ENCODE measurements around the gene SKAP2. TPM values are rescaled to one million over a fixed set of nuclear protein-coding genes. Genes with fewer than 3 reads are reported as not detected.

Gene SKAP2
- polyA plus RNA-seq, 1 of the 3 experiments (the other 2 are of a cell fraction) = 0.69 TPM

DNA sequence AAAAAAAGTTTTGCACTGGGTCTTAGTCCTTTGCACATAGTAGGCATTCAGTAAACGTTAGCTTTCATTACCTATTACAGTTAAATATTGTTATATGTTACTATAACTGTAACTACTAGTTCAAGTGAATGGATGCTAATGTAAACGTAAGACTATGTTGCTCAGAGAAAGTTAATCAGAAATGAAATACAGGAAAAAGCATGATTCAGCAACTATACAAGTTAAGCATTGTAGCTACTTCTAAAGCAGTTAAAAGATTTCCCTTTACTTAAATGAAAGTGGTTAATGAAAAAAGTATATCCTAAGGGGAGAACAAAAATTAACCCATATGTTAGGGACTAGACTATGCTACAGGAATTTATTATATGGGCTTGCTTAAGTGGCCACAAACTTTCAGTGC lies 121.2 kb downstream of the SKAP2 start (continued):
- TF ChIP-seq, protein P1, sequence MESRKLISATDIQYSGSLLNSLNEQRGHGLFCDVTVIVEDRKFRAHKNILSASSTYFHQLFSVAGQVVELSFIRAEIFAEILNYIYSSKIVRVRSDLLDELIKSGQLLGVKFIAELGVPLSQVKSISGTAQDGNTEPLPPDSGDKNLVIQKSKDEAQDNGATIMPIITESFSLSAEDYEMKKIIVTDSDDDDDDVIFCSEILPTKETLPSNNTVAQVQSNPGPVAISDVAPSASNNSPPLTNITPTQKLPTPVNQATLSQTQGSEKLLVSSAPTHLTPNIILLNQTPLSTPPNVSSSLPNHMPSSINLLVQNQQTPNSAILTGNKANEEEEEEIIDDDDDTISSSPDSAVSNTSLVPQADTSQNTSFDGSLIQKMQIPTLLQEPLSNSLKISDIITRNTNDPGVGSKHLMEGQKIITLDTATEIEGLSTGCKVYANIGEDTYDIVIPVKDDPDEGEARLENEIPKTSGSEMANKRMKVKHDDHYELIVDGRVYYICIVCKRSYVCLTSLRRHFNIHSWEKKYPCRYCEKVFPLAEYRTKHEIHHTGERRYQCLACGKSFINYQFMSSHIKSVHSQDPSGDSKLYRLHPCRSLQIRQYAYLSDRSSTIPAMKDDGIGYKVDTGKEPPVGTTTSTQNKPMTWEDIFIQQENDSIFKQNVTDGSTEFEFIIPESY (IDR thresholded peaks at IDR 0.05; ENCODE audit: borderline replicate concordance, low read depth) = no peak
- TF ChIP-seq, protein P2, sequence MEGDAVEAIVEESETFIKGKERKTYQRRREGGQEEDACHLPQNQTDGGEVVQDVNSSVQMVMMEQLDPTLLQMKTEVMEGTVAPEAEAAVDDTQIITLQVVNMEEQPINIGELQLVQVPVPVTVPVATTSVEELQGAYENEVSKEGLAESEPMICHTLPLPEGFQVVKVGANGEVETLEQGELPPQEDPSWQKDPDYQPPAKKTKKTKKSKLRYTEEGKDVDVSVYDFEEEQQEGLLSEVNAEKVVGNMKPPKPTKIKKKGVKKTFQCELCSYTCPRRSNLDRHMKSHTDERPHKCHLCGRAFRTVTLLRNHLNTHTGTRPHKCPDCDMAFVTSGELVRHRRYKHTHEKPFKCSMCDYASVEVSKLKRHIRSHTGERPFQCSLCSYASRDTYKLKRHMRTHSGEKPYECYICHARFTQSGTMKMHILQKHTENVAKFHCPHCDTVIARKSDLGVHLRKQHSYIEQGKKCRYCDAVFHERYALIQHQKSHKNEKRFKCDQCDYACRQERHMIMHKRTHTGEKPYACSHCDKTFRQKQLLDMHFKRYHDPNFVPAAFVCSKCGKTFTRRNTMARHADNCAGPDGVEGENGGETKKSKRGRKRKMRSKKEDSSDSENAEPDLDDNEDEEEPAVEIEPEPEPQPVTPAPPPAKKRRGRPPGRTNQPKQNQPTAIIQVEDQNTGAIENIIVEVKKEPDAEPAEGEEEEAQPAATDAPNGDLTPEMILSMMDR (IDR thresholded peaks at IDR 0.05) = no peak
- TF ChIP-seq, protein P3, sequence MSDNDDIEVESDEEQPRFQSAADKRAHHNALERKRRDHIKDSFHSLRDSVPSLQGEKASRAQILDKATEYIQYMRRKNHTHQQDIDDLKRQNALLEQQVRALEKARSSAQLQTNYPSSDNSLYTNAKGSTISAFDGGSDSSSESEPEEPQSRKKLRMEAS (IDR thresholded peaks at IDR 0.05; ENCODE audit: low read depth) = no peak
- no peak for TF ChIP-seq EP300 (IDR thresholded peaks at IDR 0.05; ENCODE audit: borderline replicate concordance in 1 of 2, low read depth in 1 of 2, low read length in 1 of 2)
- TF ChIP-seq RAD21 (IDR thresholded peaks at IDR 0.05; ENCODE audit: low read length) = no peak
- TF ChIP-seq JUND (IDR thresholded peaks at IDR 0.05) = no peak

DNA sequence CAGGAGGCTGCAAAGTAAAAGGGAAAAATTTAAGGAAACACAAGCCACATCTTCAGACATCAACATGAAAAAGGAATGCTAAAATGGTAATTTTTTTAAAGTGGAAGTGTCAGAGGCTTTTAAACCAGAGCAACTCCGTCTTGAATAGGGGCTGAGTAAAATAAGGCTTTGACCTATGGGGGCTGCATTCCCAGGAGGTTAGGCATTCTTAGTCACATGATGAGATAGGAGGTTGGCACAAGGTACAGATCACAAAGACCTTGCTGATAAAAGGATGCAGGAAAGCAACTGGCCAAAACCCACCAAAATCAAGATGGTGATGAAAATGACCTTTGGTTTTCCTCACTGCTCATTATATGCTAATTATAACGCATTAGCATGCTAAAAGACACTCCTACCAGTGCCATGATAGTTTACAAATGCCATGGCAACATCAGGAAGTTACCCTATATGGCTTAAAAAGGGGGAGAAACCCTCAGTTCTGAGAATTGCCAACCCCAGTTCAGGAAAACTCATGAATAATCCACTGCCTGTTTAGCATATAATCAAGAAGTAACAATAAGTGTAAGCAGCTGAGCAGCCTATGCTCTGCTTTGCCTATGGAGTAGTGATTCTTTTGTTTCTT lies 128.3 kb downstream of the SKAP2 start:
- no peaks in the 10 kb centered on the region for H4K20me1 ChIP-seq (ENCODE audit: insufficient read depth)
- H3K36me3 ChIP-seq (replicated peaks in 1 of 2; ENCODE audit: control insufficient read depth in 1 of 2, insufficient read depth in 2 of 2, low read length in 1 of 2) = no peaks in the 10 kb centered on the region
- TF ChIP-seq EZH2phosphoT487 (IDR thresholded peaks at IDR 0.05; ENCODE audit: borderline replicate concordance, low read depth) (no peak), SIN3A (IDR thresholded peaks at IDR 0.05; ENCODE audit: borderline replicate concordance, low read depth, low read length) (no peak), ELF1 (IDR thresholded peaks at IDR 0.05) (no peak), FOXM1 (IDR thresholded peaks at IDR 0.05; ENCODE audit: low read depth) (no peak)
- TF ChIP-seq, protein P4, sequence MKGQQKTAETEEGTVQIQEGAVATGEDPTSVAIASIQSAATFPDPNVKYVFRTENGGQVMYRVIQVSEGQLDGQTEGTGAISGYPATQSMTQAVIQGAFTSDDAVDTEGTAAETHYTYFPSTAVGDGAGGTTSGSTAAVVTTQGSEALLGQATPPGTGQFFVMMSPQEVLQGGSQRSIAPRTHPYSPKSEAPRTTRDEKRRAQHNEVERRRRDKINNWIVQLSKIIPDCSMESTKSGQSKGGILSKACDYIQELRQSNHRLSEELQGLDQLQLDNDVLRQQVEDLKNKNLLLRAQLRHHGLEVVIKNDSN (IDR thresholded peaks at IDR 0.05; ENCODE audit: borderline replicate concordance, low read depth) = no peak
- H3K9me2 ChIP-seq = no peaks in the 10 kb centered on the region
- peaks cover 7% of the 10 kb centered on the region; the same call in 1 of the 2 replicates for H3K27me3 ChIP-seq (ENCODE audit: insufficient read depth)
- no peaks in the 10 kb centered on the region for H3K4me1 ChIP-seq (ENCODE audit: control insufficient read depth in 1 of 2, insufficient read depth in 2 of 2, low read depth in 1 of 2, low read length in 1 of 2)
- no peaks in the 10 kb centered on the region for H3K79me2 ChIP-seq (ENCODE audit: insufficient read depth)
- no peak overlapping the region for H3K9ac ChIP-seq
- no peak overlapping the region for H3K27ac ChIP-seq (ENCODE audit: low read depth in 2 of 2, low read length in 1 of 2)
- no peak overlapping the region for H3K4me3 ChIP-seq (ENCODE audit: low read depth in 2 of 2, low read length in 1 of 2)
- H2AFZ ChIP-seq (ENCODE audit: low read depth) = no peak overlapping the region
- 21% methylated on average over 2 of the region's 2 CpGs for WGBS (ENCODE audit: low lambda C conversion rate)
- no peaks in the 10 kb centered on the region for H3F3A ChIP-seq (replicated peaks; ENCODE audit: insufficient read depth)
- ChIA-PET POLR2A (no interaction called here), CTCF (no interaction called here)
- H3K4me2 ChIP-seq = no peak overlapping the region
- no peak for DNase-seq
- H3K9me3 ChIP-seq = no peaks in the 10 kb centered on the region
